Measurements from ENCODE around the gene MYO5C. TPM values are rescaled to one million over a fixed set of nuclear protein-coding genes. Genes with fewer than 3 reads are reported as not detected.
"Not testable (repeated sequence)": the region's sequence is repeated elsewhere in the genome, so short reads cannot be mapped to it uniquely, and the experiment has no call there.

MYO5C gene
- total and polyA plus RNA-seq, 3 donors from 2014 or later: 9.3 to 47.6 (median 40.0) TPM

GRCh38 chr15:52178765-52179164 is 116.8 kb downstream of the MYO5C start:
- Histone ChIP-seq H3K27me3 (no peaks in the 10 kb centered on the region), H3K4me3 (peak overlapping the region; percentile 70 to 85), H3K36me3 (ENCODE audit: low read depth, missing control alignments) (no peaks in the 10 kb centered on the region), H3K27ac (peak overlapping the region; percentile 92 to 98), H3K4me1 (peaks cover 26% of the 10 kb centered on the region), H3K9me3 (no peaks in the 10 kb centered on the region)
- TF ChIP-seq POLR2A (IDR thresholded peaks at IDR 0.05) (no peak), CTCF (IDR thresholded peaks at IDR 0.05) (no peak)
- no peak for DNase-seq
- intact Hi-C loops (cut with DNase I; ENCODE audit: low total_unique reads): no loop called here
- 13% methylated on average over 10 of the region's 10 CpGs for WGBS, 2 donors

GRCh38 chr15:52172869-52173268 is 122.7 kb downstream of the MYO5C start:
- no peak for DNase-seq
- intact Hi-C loops (cut with DNase I; ENCODE audit: low total_unique reads): no loop called here
- WGBS, 2 donors: 76 to 86% methylated on average over 2 of the region's 2 CpGs

GRCh38 chr15:52171807-52172206 is 123.8 kb downstream of the MYO5C start:
- Histone ChIP-seq H3K4me1 (peaks cover 12% of the 10 kb centered on the region), H3K27ac (peak overlapping the region; percentile 16 to 81), H3K4me3 (no peak overlapping the region), H3K36me3 (ENCODE audit: low read depth, missing control alignments) (no peaks in the 10 kb centered on the region), H3K9me3 (no peaks in the 10 kb centered on the region), H3K27me3 (no peaks in the 10 kb centered on the region)
- intact Hi-C loops (cut with DNase I; ENCODE audit: low total_unique reads): no loop called here
- 18 to 20% methylated on average over 1 of the region's 1 CpG for WGBS, 2 donors
- DNase-seq: peak; percentile 58
- TF ChIP-seq POLR2A (IDR thresholded peaks at IDR 0.05) (no peak), CTCF (IDR thresholded peaks at IDR 0.05) (no peak)

More at GRCh38 chr15:52172869-52173268, 122.7 kb downstream of the MYO5C start:
- no peaks in the 10 kb centered on the region for H3K9me3 ChIP-seq
- H3K27ac ChIP-seq: peak overlapping the region; percentile 3 to 81
- no peaks in the 10 kb centered on the region for H3K27me3 ChIP-seq
- no peak overlapping the region for H3K4me3 ChIP-seq
- no peaks in the 10 kb centered on the region for H3K36me3 ChIP-seq (ENCODE audit: low read depth, missing control alignments)
- TF ChIP-seq POLR2A (IDR thresholded peaks at IDR 0.05) (no peak), CTCF (IDR thresholded peaks at IDR 0.05) (no peak)
- peaks cover 12% of the 10 kb centered on the region for H3K4me1 ChIP-seq

GRCh38 chr15:52171386-52171785 is 124.2 kb downstream of the MYO5C start:
- H3K9me3 ChIP-seq: no peaks in the 10 kb centered on the region
- no peak overlapping the region for H3K4me3 ChIP-seq
- DNase-seq: peak; percentile 28
- peaks cover 12% of the 10 kb centered on the region for H3K4me1 ChIP-seq
- 25 to 36% methylated on average over 4 of the region's 4 CpGs for whole genome bisulfite sequencing, 2 donors
- no peaks in the 10 kb centered on the region for H3K27me3 ChIP-seq
- no peak for TF ChIP-seq CTCF (IDR thresholded peaks at IDR 0.05)
- TF ChIP-seq POLR2A (IDR thresholded peaks at IDR 0.05): no peak
- intact Hi-C loops (cut with DNase I; ENCODE audit: low total_unique reads): no loop called here
- H3K27ac ChIP-seq: peak overlapping the region; percentile 16 to 81
- H3K36me3 ChIP-seq (ENCODE audit: low read depth, missing control alignments): no peaks in the 10 kb centered on the region

- H3K27me3 ChIP-seq; intact Hi-C loops (cut with DNase I; ENCODE audit: low total_unique reads); H3K36me3 ChIP-seq (ENCODE audit: low read depth, missing control alignments); H3K9me3 ChIP-seq; DNase-seq; H3K4me3 ChIP-seq: not testable (repeated sequence)
- 86 to 89% methylated on average over 3 of the region's 3 CpGs for WGBS, 2 donors
- peaks cover 12% of the 10 kb centered on the region for H3K4me1 ChIP-seq
- H3K27ac ChIP-seq: peak overlapping the region in 1 of 2 donors; percentile 81
These were observed 125.4 kb downstream of the MYO5C start for GRCh38 chr15:52170199-52170598.

GRCh38 chr15:52165494-52166131 is 130.0 kb downstream of the MYO5C start:
- H3K27ac ChIP-seq; H3K4me3 ChIP-seq; intact Hi-C loops (cut with DNase I; ENCODE audit: low total_unique reads); H3K36me3 ChIP-seq (ENCODE audit: low read depth, missing control alignments); H3K27me3 ChIP-seq; H3K9me3 ChIP-seq; DNase-seq: not testable (repeated sequence)
- WGBS, 2 donors: 77 to 87% methylated on average over 5 of the region's 5 CpGs
- H3K4me1 ChIP-seq: peaks cover 11% of the 10 kb centered on the region

Measured in testis (tissue), 3 donors.